K562 (cell line): ENCODE measurements around the gene PLEKHG1. TPM values are rescaled to one million over a fixed set of nuclear protein-coding genes. Genes with fewer than 3 reads are reported as not detected.

Experiments used
- ATAC-seq: fragments of 200-7000 bp; cut with Tn5 transposase; 3 replicates; pipeline ENCODE4 v1.9.1; 2020; ENCODE audit warnings: moderate library complexity
- BruUV-seq: library from RNA; stranded (reverse); fragments of 400-500 nt; replicated peaks from 2 replicates; lab custom pipeline; 2021; lab: Mats Ljungman, UMichigan
- CTCF ChIA-PET: fragments of 300-600 bp; formaldehyde crosslinking; extraction: SDS; loops from one replicate; lab custom pipeline; 2021; ENCODE audit warnings: low intra/inter-chr PET ratio; lab: Yijun Ruan, JAX
- POLR2A ChIA-PET: fragments of 300-600, 350-650 bp; sonication (Branson Sonifier 250); formaldehyde crosslinking; extraction: SDS; loops from one replicate; lab custom pipeline; 2021; ENCODE audit warnings: antibody characterized with exemption, inconsistent platforms; lab: Yijun Ruan, JAX
- DNase-seq, 4 experiments: peaks; one replicate each; pipeline versions ENCODE4 v3.0.0 to v3.0.0-alpha.2; 2011 to 2018; ENCODE audit warnings: low spot score in 3 of 4, mixed read lengths in 3 of 4; ENCODE audit errors: extremely low read depth in 1 of 4
- FAIRE-seq: peaks from 2 replicates; lab custom pipeline; 2011; peaks lifted over from hg19 to GRCh38; lab: Jason Lieb, UNC
- H2AFZ ChIP-seq: 2 replicates; pipeline ENCODE4 v1.6.0; 2011; ENCODE audit warnings: low read depth, low read length, control low read depth, inconsistent platforms
- H3K27ac ChIP-seq: fragments of 200-600 bp; 3 replicates; pipeline ENCODE4 v1.8.0; 2011; ENCODE audit warnings: low read depth, mild to moderate bottlenecking, control low read depth, inconsistent platforms, low read length, moderate library complexity, mixed read lengths; ENCODE audit errors: extremely low read depth
- H3K27me3 ChIP-seq, 2 experiments: fragments of 300-600 bp in 1 of 2; 2 replicates in 1 of 2; 3 replicates in 1 of 2; pipeline versions ENCODE4 v1.6.0 to v1.8.0; 2011; ENCODE audit warnings: inconsistent platforms in 2 of 2, low read length in 2 of 2, mild to moderate bottlenecking in 1 of 2, mixed read lengths in 1 of 2, moderate library complexity in 1 of 2; ENCODE audit not compliant: control insufficient read depth in 2 of 2, insufficient read depth in 2 of 2
- H3K36me3 ChIP-seq: fragments of 300-600 bp; 3 replicates; pipeline ENCODE4 v1.8.0; 2011; ENCODE audit warnings: mild to moderate bottlenecking, low read length, inconsistent platforms; ENCODE audit not compliant: control insufficient read depth, insufficient read depth
- H3K4me1 ChIP-seq, 2 experiments: fragments of 200-600 bp in 1 of 2; replicated peaks in 1 of 2; 2 replicates in 1 of 2; 3 replicates in 1 of 2; pipeline versions ENCODE4 v1.5.1 to v1.8.0; 2011; ENCODE audit warnings: inconsistent platforms in 2 of 2, low read length in 2 of 2, mild to moderate bottlenecking in 1 of 2, mixed read lengths in 1 of 2, moderate library complexity in 1 of 2; ENCODE audit not compliant: control insufficient read depth in 2 of 2, insufficient read depth in 2 of 2
- H3K4me2 ChIP-seq: 2 replicates; pipeline ENCODE4 v1.6.1; 2011; ENCODE audit warnings: low read length, control low read depth, inconsistent platforms, mixed read lengths; ENCODE audit not compliant: insufficient read depth
- H3K4me3 ChIP-seq: fragments of 200-600 bp; sonication (generic), shearing (Covaris generic); 2 replicates; pipeline ENCODE4 v1.5.1; 2016; ENCODE audit warnings: control low read depth, inconsistent platforms
- H3K79me2 ChIP-seq: fragments of 200-600 bp; 3 replicates; pipeline ENCODE4 v1.8.0; 2011; ENCODE audit warnings: low read length, inconsistent platforms; ENCODE audit not compliant: control insufficient read depth, insufficient read depth
- H3K9ac ChIP-seq, 2 experiments: 2 replicates each; pipeline versions ENCODE4 v1.6.0 to v1.6.1; 2011; ENCODE audit warnings: low read depth in 2 of 2, low read length in 2 of 2, control low read depth in 1 of 2, inconsistent platforms in 1 of 2, mild to moderate bottlenecking in 1 of 2, mixed read lengths in 1 of 2; ENCODE audit not compliant: insufficient read depth in 1 of 2
- H3K9me1 ChIP-seq: one replicate; pipeline ENCODE4 v1.6.0; 2011; ENCODE audit warnings: inconsistent platforms, mild to moderate bottlenecking, low read length, moderate library complexity; ENCODE audit not compliant: control insufficient read depth, insufficient read depth
- H3K9me3 ChIP-seq: replicated peaks from 2 replicates; pipeline ENCODE4 v1.5.1; 2011; ENCODE audit warnings: low read depth, low read length, inconsistent platforms; ENCODE audit not compliant: control insufficient read depth, insufficient read depth
- H4K20me1 ChIP-seq: replicated peaks from 2 replicates; pipeline ENCODE4 v1.6.1; 2011; ENCODE audit warnings: low read length, inconsistent platforms, mixed read lengths; ENCODE audit not compliant: control insufficient read depth, insufficient read depth
- E2F3 ChIP-seq: fragments of 250-450 bp; sonication (Bioruptor Pico); IDR thresholded peaks from 2 replicates; pipeline ENCODE4 v1.4.0; 2020; ENCODE audit warnings: mild to moderate bottlenecking
- HLTF ChIP-seq: fragments of 450-650 bp; IDR thresholded peaks from 2 replicates; pipeline ENCODE4 v1.6.1; 2016
- MTA3 ChIP-seq: fragments of 450-650 bp; formaldehyde crosslinking; IDR thresholded peaks from 2 replicates; pipeline ENCODE4 v1.6.1; 2017; ENCODE audit warnings: mild to moderate bottlenecking, borderline replicate concordance
- RB1 ChIP-seq: fragments of 450-650 bp; IDR thresholded peaks from 2 replicates; pipeline ENCODE4 v1.6.1; 2017; ENCODE audit warnings: low read depth, mild to moderate bottlenecking
- SUPT5H ChIP-seq: fragments of 450-650 bp; IDR thresholded peaks from 2 replicates; pipeline ENCODE4 v1.6.1; 2016
- ZNF311 ChIP-seq: fragments of 250-450 bp; sonication (Bioruptor Pico); IDR thresholded peaks from 2 replicates; pipeline ENCODE4 v1.4.0; 2020; ENCODE audit warnings: mild to moderate bottlenecking, moderate library complexity
- WGBS: fragments of 100-300 bp; shearing (Covaris generic); methylation state at CpG from one replicate; pipeline ENCODE4 v1.1.6; 2016; ENCODE audit warnings: low coverage, mixed read lengths; ENCODE audit not compliant: insufficient coverage; ENCODE audit errors: missing lambda C conversion rate; 5-methylcytosine and 5-hydroxymethylcytosine counted together
- in situ Hi-C: fragments of 300-500 bp; cut with MboI; formaldehyde crosslinking; loops from 4 replicates; pipeline ENCODE4 v1.15.0; 2018; ENCODE audit warnings: inconsistent platforms, mixed read lengths
- intact Hi-C: fragments of 100-400 bp; cut with micrococcal nuclease; formaldehyde crosslinking; loops from 2 replicates; pipeline ENCODE4 v1.14.2; 2022
- polyA plus RNA-seq, 8 experiments: library from polyadenylated mRNA; depleted of rRNA in 4 of 8; stranded (reverse) in 5 of 8; unstranded in 3 of 8; fragments of >200 nt; fragmentation: Nextera tagmentation in 2 of 8; fragmentation: Illumina TruSeq in 1 of 8; extraction: Ambion mirVana in 2 of 8; extraction: Trizol in 1 of 8; gene quantifications; 2 replicates each; pipeline versions ENCODE4 v1.2.1 to v1.2.3, GENCODE V29; 2011 to 2014; ENCODE audit warnings: inconsistent platforms in 1 of 8, missing spikeins in 1 of 8
- total RNA-seq, 7 experiments: library from RNA; depleted of rRNA in 6 of 7; stranded (reverse); fragments of >200 nt in 6 of 7; fragmentation: Illumina TruSeq in 2 of 7; extraction: Trizol in 2 of 7; gene quantifications; 2 replicates each; pipeline versions ENCODE4 v1.2.1 to v1.2.3, GENCODE V29; 2011 to 2021; ENCODE audit warnings: low replicate concordance in 1 of 7
- TF ChIP-seq, protein P1 (sequence below), 2 experiments: fragments of 450-650 bp; conservative IDR thresholded peaks; 2 replicates each; pipeline ENCODE4 v1.6.1; 2017; ENCODE audit warnings: mild to moderate bottlenecking in 2 of 2, moderate library complexity in 2 of 2
- TF ChIP-seq, protein P2 (sequence below), 2 experiments: fragments of 450-650 bp; formaldehyde crosslinking in 1 of 2; IDR thresholded peaks; 2 replicates each; pipeline versions ENCODE4 v1.4.0 to v1.6.1; 2014 to 2020; ENCODE audit warnings: mild to moderate bottlenecking in 2 of 2, borderline replicate concordance in 1 of 2, low read depth in 1 of 2
- TF ChIP-seq, protein P3 (sequence below): fragments of 450-650 bp; IDR thresholded peaks from 2 replicates; pipeline ENCODE4 v1.6.1; 2018; ENCODE audit warnings: mild to moderate bottlenecking, low read depth; ENCODE audit not compliant: partially characterized antibody
- TF ChIP-seq, protein P4 (sequence below): fragments of 450-650 bp; IDR thresholded peaks from 2 replicates; pipeline ENCODE4 v1.6.1; 2016; ENCODE audit warnings: antibody characterized with exemption

PLEKHG1 gene
- total and polyA plus RNA-seq, 9 of the 15 experiments (the other 6 are each of a cell fraction or from before 2014, with no cell fraction given): 0.03 to 0.16 (median 0.03) TPM; not detected in 6

DNA sequence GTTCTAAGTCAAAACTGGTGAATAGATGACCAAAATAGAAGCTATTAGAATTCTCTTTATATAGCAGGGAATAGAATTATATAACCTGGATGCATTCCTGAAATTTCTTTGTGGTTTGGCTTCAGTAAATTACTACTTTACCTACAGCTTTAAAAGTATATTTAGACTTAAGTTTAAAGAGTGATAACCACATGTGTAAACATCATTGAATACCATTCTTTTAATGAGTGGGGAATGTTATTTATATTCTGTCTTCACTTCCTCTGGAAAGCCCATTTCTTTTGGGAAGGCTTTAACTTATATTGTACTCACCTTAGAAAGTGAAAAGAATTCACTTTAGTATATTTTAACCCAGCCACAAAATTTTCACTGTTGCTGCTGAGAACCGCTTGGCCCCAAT is 39.1 kb downstream of the PLEKHG1 start:
- no peak for FAIRE-seq
- Histone ChIP-seq H3K9me1 (no peaks in the 10 kb centered on the region), H3K27ac (no peak overlapping the region), H3K9ac (no peak overlapping the region), H4K20me1 (no peaks in the 10 kb centered on the region), H2AFZ (no peak overlapping the region), H3K4me3 (no peak overlapping the region), H3K36me3 (no peaks in the 10 kb centered on the region), H3K9me3 (no peaks in the 10 kb centered on the region), H3K4me2 (no peak overlapping the region), H3K4me1 (no peaks in the 10 kb centered on the region), H3K27me3 (peaks cover under 1 to 16% of the 10 kb centered on the region in 2 experiments), H3K79me2 (no peaks in the 10 kb centered on the region)
- BruUV-seq: no TSS peak
- intact Hi-C loops (no loop called here), in situ Hi-C loops (no loop called here)
- 6% methylated on average over 1 of the region's 1 CpG for WGBS
- no peak for ATAC-seq
- no peak for DNase-seq
- CTCF ChIA-PET: no interaction called here
- POLR2A ChIA-PET: interaction anchor here (0.9 kb wide), 1 partner anchor 17 kb away, joined by 3 read pairs; no protein-coding TSS in a partner anchor
- TF ChIP-seq MTA3 (no peak), E2F3 (no peak), ZNF311 (CRISPR knock-in tag) (no peak), RB1 (no peak), SUPT5H (no peak), HLTF (no peak)
- TF ChIP-seq, protein P1, sequence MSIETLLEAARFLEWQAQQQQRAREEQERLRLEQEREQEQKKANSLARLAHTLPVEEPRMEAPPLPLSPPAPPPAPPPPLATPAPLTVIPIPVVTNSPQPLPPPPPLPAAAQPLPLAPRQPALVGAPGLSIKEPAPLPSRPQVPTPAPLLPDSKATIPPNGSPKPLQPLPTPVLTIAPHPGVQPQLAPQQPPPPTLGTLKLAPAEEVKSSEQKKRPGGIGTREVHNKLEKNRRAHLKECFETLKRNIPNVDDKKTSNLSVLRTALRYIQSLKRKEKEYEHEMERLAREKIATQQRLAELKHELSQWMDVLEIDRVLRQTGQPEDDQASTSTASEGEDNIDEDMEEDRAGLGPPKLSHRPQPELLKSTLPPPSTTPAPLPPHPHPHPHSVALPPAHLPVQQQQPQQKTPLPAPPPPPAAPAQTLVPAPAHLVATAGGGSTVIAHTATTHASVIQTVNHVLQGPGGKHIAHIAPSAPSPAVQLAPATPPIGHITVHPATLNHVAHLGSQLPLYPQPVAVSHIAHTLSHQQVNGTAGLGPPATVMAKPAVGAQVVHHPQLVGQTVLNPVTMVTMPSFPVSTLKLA (conservative IDR thresholded peaks at IDR 0.05): no peak
- TF ChIP-seq, protein P2, sequence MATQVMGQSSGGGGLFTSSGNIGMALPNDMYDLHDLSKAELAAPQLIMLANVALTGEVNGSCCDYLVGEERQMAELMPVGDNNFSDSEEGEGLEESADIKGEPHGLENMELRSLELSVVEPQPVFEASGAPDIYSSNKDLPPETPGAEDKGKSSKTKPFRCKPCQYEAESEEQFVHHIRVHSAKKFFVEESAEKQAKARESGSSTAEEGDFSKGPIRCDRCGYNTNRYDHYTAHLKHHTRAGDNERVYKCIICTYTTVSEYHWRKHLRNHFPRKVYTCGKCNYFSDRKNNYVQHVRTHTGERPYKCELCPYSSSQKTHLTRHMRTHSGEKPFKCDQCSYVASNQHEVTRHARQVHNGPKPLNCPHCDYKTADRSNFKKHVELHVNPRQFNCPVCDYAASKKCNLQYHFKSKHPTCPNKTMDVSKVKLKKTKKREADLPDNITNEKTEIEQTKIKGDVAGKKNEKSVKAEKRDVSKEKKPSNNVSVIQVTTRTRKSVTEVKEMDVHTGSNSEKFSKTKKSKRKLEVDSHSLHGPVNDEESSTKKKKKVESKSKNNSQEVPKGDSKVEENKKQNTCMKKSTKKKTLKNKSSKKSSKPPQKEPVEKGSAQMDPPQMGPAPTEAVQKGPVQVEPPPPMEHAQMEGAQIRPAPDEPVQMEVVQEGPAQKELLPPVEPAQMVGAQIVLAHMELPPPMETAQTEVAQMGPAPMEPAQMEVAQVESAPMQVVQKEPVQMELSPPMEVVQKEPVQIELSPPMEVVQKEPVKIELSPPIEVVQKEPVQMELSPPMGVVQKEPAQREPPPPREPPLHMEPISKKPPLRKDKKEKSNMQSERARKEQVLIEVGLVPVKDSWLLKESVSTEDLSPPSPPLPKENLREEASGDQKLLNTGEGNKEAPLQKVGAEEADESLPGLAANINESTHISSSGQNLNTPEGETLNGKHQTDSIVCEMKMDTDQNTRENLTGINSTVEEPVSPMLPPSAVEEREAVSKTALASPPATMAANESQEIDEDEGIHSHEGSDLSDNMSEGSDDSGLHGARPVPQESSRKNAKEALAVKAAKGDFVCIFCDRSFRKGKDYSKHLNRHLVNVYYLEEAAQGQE (IDR thresholded peaks at IDR 0.05; ENCODE audit: borderline replicate concordance): no peak
- TF ChIP-seq, protein P2 (CRISPR knock-in tag; IDR thresholded peaks at IDR 0.05; ENCODE audit: low read depth): no peak
- TF ChIP-seq, protein P3, sequence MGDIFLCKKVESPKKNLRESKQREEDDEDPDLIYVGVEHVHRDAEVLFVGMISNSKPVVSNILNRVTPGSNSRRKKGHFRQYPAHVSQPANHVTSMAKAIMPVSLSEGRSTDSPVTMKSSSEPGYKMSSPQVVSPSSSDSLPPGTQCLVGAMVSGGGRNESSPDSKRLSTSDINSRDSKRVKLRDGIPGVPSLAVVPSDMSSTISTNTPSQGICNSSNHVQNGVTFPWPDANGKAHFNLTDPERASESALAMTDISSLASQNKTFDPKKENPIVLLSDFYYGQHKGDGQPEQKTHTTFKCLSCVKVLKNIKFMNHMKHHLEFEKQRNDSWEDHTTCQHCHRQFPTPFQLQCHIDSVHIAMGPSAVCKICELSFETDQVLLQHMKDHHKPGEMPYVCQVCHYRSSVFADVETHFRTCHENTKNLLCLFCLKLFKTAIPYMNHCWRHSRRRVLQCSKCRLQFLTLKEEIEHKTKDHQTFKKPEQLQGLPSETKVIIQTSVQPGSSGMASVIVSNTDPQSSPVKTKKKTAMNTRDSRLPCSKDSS: no peak
- TF ChIP-seq, protein P4, sequence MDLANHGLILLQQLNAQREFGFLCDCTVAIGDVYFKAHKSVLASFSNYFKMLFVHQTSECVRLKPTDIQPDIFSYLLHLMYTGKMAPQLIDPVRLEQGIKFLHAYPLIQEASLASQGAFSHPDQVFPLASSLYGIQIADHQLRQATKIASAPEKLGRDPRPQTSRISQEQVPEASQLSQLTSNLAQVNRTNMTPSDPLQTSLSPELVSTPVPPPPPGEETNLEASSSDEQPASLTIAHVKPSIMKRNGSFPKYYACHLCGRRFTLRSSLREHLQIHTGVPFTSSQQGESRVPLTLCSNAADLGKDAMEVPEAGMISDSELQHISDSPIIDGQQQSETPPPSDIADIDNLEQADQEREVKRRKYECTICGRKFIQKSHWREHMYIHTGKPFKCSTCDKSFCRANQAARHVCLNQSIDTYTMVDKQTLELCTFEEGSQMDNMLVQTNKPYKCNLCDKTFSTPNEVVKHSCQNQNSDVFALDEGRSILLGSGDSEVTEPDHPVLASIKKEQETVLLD: no peak
